ENCODE data around the gene FBN2.
"Not testable (repeated sequence)": the region's sequence is repeated elsewhere in the genome, so short reads cannot be mapped to it uniquely, and the experiment has no call there.

The FBN2 gene

DNA sequence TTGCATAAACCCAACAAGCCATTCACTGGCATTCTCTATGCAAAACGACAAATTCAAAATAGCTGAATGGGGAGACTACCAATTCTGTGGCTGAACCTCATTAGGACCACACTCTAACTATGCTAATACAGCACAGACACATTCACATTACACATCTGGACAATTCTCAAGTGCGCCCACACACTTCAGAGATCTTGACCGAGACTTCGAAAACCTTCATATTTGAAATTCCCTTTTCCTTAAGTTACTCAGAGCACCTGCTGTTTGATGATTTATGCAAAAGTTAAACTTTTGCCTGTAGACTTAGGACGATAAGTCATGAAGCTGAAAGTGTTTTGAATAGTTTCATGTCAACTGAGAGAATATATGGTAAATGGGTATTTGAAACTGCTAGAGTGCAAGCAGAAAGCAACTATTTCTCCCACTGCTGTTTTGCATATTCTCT, 111.9 kb downstream of the FBN2 start:
- no peak for DNase-seq (ENCODE audit: low spot score)

DNA sequence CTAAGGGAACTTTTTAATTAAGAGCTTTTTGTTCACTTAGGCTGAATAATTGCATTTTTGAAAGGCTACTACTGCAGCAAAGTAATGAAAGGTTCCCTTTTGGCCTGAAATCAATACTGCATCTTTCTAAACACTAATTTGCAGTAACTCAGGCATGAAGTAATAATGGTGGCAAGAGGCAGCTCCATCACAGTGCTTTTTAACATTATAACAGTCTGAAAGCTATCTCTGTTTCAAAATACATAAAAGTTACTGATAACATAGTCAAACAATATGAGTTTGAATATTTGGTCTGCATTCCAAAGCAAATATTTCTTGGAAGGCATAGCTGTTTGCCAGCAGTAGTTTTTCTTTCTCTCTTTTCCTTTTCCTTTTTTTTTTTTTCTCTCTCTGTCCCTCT, 113.4 kb downstream of the FBN2 start:
- DNase-seq (ENCODE audit: low spot score), result no peak

DNA sequence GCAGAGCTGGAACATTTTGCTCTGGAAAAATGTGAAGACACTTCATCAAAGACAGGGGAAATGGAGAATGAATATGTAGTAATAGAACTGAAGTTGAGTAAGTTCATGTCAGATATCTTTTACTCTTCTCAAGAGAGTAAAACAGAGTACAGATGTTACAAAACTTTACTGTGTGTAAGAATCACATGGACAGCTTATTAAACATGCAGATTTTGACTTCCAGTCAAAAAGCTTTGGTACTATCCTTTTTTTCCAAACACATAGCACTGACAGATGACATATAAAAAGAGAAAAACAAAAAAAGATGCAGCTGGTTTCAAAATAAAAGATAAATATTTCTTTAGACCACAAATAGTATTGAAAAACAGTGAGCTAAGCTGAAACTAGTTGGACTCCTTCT, 115.4 kb downstream of the FBN2 start:
- no peak for DNase-seq (ENCODE audit: low spot score)

DNA sequence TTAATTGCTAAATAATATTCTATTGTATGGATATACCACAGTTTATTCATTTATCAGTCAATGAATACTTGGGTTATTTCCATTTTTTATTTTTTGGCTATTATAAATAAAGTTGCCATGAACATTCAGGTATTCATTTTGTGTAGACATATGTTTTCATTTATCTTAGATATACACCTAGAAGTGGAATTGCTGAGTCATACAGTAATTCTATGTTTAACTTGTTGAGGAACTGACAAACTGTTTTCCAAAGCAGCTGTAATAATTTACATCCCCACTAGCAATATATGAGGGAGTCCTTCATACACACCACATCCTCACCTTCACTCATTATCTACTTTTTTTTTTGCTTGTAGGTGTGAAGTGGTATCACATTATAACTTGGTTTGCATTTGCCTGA, 123.6 kb downstream of the FBN2 start:
- DNase-seq (ENCODE audit: low spot score), result no peak

DNA sequence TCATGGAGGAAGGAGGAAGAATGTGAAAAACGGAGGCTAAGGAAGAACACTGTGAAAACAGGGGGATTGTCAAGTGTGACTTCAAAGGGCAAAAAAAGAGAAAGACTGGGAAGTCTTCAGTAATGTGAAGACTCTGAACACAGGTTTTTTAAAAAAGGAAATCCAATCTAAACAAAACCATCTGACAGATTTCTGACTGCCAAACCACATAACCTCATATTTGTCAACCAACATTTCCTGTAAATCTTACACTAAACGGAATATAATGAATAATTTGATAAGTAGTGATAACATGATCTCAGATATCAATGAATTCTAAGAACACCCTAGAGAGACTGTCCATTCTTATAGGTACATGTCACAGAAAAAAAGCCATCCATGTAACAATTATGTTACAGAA, 124.7 kb downstream of the FBN2 start:
- no peak for DNase-seq (ENCODE audit: low spot score)

DNA sequence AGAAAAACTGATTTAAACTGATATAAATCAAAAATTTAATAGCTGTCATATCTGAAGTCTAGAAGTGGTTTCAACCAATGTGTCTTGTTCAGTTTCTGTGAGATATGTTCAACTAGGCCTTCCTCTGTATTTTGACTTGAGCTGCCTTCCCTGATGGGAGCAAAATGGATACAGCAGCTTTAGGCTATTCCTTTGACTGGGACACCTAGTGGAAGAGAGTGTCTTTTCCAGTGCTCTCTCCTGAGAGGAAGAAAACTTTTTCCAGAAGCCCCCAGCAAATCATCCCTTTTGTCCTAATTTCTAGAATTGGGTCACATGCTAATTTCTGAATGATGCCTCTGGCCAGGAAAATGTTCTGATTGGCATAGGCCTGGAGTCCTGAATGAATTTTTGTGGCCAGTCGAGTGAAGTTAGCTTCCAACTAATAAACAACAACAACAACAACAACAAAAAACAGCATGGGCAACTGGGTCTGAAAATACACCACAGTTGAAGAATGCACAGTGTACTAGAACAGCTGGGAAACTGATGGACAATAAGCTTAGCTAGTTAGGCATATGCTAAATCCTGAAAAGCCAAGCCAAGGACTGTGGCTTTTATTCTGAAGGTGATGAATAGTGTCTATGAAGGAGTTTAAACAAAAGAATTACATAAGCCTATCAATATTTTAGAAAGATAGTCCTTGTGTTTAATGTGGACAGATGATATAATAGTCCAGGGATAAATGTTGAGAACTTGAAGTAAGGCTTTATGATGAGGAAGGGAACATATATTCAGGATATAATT, 125.7 kb downstream of the FBN2 start:
- no peak for DNase-seq (ENCODE audit: low spot score)

DNA sequence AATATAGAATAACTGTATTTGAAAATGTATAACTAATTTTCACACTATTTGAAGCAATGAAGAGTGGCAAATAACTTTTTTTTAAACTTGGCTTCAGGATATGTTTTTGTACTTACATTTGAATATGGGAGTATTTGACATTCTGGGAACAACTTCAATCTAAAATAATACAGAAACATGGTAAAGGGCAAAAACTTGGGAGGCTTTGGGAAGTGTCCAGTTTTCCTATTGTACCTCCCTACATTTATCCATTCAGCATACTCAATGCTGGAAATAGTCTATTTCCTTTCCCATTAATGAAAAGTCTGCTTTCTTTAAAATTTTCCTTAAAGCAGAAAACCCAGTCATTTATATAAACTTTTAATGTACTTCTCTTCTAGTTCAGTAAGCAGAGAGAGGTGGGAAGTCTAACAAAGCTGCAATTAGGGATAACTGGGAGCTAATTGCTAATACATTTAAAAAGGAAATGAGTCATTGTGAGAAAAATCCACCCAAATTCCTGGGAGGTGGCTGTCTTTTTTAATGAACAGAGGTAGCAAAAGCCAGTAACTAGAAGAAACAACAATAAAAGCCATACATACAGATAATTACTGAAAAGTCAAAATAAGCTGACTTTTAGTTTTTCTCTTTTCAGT, 128.8 kb downstream of the FBN2 start:
- no peak for DNase-seq (ENCODE audit: low spot score)

DNA sequence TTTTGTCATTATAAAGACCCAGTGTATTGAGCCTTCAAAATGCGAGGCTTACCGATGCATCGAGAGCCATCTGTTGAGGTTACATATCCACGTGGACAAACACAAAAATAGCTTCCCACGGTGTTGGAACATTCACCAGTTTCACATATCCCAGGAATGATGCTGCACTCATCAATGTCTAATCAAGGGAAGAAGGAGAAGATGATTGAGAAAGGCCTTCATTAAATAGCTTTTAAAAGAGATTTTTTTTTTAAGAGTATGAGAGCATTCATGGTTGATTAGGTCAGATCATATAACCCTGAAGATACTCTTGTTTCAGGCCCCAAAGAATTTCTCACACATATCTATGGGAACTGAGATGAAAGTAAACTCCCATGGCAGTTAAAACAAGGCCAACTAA, 129.4 kb downstream of the FBN2 start:
- no peak for DNase-seq (ENCODE audit: low spot score)

DNA sequence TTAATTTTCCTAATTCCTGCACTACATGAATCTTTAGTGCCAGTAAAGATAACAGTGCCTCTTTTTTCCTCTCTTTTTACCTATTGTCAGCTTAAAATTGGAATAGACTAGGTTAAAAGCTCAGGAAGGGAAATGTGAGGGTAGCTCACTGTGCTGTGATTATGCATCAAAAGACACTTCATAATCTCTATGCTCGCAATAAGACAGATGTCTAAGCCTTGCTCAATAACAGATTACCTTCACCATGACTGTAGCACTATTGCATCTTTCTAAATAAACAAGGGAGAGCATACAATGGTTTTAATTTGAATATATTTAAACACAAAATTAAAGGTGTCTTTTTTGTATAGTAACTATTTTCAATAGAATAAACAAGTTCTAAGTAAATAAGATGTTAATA, 130.1 kb downstream of the FBN2 start:
- no peak for DNase-seq (ENCODE audit: low spot score)

DNA sequence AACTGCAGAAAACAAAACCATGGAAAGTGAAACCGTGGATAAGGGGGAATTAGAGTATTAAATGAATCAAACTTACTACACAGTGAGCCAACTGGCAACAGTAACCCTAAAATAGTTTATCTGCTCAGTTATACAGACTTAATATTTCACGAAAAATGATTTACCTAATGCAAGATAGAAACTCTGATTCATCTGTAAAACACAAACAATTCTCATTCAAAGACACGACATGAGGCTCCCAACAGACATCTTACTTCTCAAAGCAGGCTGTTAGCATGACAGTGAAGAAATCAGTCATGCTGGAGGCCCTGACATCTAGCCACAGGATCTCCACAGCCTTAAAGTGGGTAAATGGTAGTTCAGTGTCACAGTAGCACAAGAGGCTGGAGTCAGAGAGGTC, 131.2 kb downstream of the FBN2 start:
- no peak for DNase-seq (ENCODE audit: low spot score)

DNA sequence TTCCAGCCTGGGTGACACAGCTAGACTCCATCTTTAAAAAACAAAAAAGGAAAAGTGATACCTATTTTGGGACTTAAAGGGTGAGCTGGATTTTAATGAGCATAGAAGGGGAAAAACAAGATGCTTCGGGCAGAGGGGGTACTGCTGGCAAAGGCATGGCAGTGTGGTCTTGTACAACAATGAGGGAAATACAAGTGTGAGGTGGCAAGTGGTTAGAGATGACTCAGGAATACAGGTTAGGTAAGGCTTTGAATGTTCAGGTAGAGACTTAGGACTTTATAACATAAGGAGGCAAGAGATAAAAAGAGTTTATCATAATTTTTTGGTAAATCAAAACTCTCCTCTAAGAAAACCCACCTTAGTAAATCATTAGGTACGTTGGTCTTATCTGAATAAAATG, 132.9 kb downstream of the FBN2 start:
- DNase-seq (ENCODE audit: low spot score), result no peak

DNA sequence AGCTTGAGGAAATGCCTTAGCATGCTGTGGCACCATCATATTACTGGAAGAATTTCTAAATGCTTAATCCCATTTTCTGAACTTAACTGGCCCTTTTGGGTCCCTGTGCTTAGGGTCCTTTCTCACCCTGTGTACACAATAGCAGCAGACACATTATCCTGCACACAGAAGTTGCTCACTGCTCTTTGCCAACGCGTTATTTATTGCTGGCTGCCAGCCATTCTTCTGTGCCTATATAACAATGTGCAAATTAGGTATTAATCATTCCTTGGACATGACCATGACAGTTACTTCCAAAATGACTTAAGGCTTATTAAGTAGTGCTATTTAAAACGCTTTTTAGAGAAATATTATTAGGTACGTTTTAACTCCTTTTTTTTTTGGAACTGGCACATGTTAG, 134.7 kb downstream of the FBN2 start:
- DNase-seq (ENCODE audit: low spot score), result no peak

DNA sequence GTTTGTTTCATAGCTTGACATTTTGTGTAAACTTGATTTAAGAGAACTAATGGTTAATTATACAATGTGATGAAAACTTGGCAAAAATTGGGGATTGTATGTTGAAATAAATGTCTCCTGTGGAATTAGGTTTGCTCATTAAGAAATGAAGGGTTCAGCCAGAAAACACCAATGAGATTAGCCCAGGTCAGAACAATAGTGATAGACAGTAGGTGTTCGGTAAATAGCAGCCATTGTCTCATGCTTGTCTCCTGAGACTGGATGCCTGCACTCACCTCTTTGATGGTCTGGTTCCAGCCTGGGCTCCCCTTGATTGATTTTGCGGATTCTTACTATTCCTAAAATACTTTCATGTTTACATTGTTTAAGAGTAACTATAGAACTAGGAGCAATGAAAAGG, 135.5 kb downstream of the FBN2 start:
- DNase-seq (ENCODE audit: low spot score), result no peak

DNA sequence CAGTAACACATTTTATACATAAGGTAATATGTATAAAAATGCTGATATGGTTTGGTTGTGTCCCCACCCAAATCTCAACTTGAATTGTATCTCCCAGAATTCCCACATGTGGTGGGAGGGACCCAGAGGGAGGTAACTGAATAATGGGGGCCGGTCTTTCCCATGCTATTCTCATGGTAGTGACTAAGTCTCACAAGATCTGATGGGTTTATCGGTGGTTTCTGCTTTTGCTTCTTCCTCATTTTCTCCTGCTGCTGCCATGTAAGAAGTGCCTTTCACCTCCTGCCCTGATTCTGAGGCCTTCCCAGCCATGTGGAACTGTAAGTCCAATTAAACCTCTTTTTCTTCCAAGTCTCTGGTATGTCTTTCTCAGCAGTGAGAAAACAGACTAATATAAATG, 137.3 kb downstream of the FBN2 start:
- DNase-seq (ENCODE audit: low spot score), result not testable (repeated sequence)

DNA sequence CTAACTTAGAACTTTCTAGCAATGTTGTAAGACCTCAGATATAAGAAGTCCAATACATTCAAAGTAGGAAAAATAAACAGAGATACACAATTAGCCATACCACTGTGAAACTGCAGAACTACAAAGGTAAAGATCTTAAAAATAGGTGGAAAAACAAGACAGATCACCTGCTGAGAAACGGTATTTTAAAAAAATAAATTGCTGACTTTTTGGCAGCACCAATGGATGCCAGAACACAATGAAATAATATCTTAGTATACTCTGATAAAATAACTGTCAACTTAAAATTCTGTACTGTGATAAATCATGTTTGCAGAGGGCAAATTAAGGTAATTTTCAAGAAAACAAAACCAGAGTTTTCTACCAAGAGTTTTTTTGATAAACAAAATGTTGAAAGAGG, 138.9 kb downstream of the FBN2 start:
- DNase-seq (ENCODE audit: low spot score), result no peak

DNA sequence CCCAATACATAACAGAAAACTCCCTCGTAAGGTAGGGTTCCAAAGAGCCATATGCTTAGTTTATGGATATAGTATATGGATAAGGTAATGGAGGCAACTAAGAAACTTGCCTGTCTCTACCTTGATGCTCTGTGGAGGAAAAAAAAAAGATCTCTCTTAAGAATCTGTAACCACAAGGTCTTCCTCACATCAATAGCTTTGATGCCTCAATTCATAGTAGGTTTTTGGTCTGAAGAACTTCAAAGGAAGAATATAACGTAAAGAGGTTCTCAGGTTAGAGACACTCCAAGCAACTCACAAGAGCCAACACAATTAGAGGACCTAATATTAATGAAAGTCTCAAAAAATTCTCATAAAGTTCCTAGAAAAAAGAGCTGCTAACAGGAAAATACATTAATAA, 140.2 kb downstream of the FBN2 start:
- DNase-seq (ENCODE audit: low spot score), result no peak

DNA sequence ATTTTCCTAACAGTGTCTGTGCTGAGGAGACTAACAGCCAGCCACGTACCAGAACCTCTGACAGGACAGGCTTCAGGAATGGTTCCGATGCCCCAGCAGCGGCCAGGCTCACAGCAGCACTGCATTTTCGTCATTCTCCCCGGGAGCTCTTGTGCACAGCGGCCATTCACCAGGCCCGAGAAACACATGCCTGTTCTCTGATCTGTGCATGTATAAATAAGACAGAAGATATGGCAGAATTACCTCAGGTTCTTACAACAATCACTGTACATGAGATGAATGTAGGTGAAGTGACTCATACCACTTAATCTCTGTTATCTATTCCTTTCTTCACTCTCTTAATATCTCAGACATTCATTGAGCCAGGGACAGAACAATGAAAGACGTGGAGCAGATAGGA, 143.0 kb downstream of the FBN2 start:
- DNase-seq (ENCODE audit: low spot score), result no peak

DNA sequence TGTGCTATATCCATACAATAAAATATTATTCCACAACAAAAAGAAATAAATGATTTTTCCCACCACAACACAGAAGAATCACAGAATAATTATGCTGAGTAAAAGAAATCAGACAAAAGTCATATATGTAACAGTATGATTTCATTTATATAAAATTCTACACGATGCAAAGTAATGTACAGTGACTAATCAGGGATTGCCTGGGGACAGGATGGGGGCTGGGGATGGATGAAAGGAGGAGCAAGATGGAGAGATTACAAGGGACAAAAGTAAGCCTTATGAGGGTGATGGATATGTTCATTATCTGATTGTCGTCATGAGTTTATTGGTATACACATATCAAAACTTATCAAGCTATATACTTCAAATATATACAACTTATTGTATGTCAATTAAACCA, 154.0 kb downstream of the FBN2 start:
- no peak for DNase-seq (ENCODE audit: low spot score)

DNA sequence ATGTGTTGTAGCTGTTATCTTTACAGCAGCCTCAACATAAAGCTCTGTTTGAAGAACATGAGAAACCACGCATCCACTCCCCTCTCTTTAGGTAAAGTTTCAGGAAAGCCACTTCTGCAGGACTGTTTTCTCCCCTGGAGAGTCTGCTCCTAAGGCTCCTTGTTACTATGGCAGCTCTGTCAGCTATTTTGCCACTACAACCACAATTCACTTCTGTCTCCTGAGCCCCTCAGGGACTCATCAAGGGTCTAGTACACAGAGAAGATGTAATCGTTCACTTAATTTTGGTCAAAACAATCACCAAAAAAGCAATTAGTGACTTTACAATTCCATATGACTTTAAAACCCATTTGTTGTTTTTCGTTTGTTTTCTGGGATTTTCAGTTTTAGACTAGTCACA, 157.7 kb downstream of the FBN2 start:
- no peak for DNase-seq (ENCODE audit: low spot score)

DNA sequence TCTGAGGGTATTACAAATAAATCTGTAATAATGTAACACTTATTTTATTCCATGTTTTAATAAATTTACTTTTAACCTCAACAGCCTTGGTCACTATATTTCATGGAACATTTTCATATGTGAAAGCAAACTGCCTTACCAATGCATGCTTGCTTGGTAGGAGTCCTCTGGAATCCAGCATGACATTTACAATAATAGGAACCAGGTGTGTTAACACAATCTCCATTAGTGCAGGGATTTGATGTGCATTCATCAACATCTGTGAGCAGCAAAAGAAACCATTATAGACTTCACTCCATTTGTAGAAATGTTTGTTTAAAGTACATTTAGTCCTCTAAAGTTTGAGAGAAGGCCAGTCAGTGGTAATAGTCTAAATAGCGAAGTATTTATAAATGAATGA, 159.4 kb downstream of the FBN2 start:
- DNase-seq (ENCODE audit: low spot score), result no peak

DNA sequence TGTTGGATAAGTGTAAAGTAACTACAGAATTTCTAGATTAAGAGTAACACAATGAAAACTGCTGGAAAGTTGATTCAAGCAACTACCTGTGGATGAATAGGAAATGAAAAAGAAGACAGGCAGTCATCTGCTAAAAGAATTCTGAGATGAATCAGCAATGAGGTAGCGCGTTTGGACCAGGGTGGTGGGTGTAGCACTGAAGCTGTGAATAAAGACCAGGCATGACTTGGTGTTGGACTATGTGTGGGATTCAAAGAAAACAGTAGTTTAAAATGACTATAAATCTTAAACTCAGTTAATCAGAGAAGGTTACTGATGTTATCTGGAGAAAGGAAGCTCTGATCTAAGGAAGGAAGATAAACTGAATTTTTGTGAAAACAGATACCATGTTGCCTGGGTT, 159.8 kb downstream of the FBN2 start:
- DNase-seq (ENCODE audit: low spot score), result no peak

DNA sequence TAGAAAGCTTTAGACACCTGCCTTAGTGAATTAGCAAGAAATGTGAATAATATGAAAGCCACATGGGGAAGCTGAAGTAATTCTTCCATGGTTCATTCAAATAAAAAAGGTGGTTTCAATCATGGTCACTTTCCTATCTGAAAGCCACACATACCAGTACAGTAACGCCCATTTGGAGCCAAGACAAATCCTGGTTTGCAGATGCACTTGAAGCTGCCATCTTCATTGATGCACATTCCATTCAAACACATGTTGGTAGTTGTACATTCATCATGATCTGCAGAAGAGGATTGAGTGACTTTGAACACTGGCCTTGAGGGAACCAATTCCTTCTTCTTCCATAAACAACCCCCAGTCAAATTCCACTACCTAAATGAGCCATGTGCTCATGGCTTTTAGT, 161.5 kb downstream of the FBN2 start:
- DNase-seq (ENCODE audit: low spot score), result no peak

DNA sequence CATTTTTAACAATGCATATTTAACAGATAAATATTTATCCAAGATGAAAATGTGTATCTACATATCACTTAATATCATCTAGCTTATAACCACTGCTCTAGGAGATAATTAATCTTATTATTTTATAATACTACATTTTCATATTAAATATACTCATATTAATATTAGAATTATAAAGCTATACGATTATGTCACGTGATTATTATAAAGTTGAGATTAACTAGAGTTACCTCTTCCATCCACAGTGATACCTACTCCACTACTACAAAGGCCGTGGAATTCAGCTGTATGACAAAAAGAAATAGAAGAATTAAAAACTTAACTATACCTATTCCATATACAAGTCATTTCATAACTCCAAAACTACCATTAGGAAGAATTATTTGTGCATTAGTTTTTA, 171.9 kb downstream of the FBN2 start:
- DNase-seq (ENCODE audit: low spot score), result no peak

DNA sequence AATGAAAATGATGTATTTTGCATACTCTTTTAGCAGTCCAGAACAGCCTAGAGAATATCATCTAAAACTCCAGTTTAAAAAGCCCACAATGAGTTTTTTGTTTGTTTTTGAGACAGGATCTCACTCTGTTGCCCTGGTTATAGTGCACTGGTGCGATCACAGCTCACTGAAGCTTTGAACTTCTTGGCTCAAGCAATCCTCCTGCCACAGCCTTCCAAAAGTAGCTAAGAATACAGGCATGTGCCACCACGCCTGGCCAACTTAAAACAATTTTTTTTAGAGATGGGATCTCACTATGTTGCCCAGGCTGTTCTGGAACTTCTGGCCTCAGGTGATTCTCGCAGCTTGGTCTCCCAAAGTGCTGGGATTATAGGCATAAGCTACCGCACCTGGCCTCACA, 175.7 kb downstream of the FBN2 start:
- no peak for DNase-seq (ENCODE audit: low spot score)

Data from Ammon's horn (tissue), 1 donor.